ACHN (cell line): ENCODE measurements around the gene HOATZ.

Experiments
- DNase-seq: peaks from one replicate; pipeline ENCODE4 v3.0.0-alpha.2; 2015
- in situ Hi-C: cut with HindIII; loops from 2 replicates; pipeline ENCODE4 v1.10.0; 2017; ENCODE audit warnings: low sequenced_read_pairs, low pct_ligation_motif_present, low pct_unique_long_range_greater_than_20kb

The HOATZ gene

GRCh38 chr11:111514216-111515031 is at the start of gene HOATZ:
TSS of gene HOATZ (plus strand) at chr11:111514778. CDS start at chr11:111514785, 7 bp downstream.
- DNase-seq: no peak

GRCh38 chr11:111465400-111465799 is 49.2 kb upstream of the HOATZ start:
- DNase-seq: no peak
- in situ Hi-C loops: no loop called here

More at GRCh38 chr11:111514216-111515031, at the start of gene HOATZ:
- in situ Hi-C loops: no loop called here

GRCh38 chr11:111466615-111467014 is 48.0 kb upstream of the HOATZ start:
- in situ Hi-C loops: no loop called here
- DNase-seq: no peak

- DNase-seq: no peak
- in situ Hi-C loops: no loop called here
Measured at GRCh38 chr11:111469200-111469599, 45.4 kb upstream of the HOATZ start.

- no peak for DNase-seq
- in situ Hi-C loops: no loop called here
Measured at GRCh38 chr11:111472228-111472627, 42.4 kb upstream of the HOATZ start.

GRCh38 chr11:111474432-111474831 is 40.1 kb upstream of the HOATZ start:
- in situ Hi-C loops: no loop called here
- no peak for DNase-seq

GRCh38 chr11:111476366-111476765 is 38.2 kb upstream of the HOATZ start:
- in situ Hi-C loops: no loop called here
- no peak for DNase-seq

GRCh38 chr11:111476956-111477355 is 37.6 kb upstream of the HOATZ start:
- no peak for DNase-seq
- in situ Hi-C loops: no loop called here

GRCh38 chr11:111477898-111478297 is 36.7 kb upstream of the HOATZ start:
- DNase-seq: no peak
- in situ Hi-C loops: no loop called here

- in situ Hi-C loops: no loop called here
- no peak for DNase-seq
Measured at GRCh38 chr11:111479666-111480065, 34.9 kb upstream of the HOATZ start.

- in situ Hi-C loops: no loop called here
Measured at GRCh38 chr11:111483431-111483830, 31.1 kb upstream of the HOATZ start.

GRCh38 chr11:111490496-111490895 is 24.1 kb upstream of the HOATZ start:
- DNase-seq: no peak
- in situ Hi-C loops: no loop called here

More at GRCh38 chr11:111483431-111483830, 31.1 kb upstream of the HOATZ start:
- DNase-seq: no peak

GRCh38 chr11:111494040-111494439 is 20.5 kb upstream of the HOATZ start:
- no peak for DNase-seq
- in situ Hi-C loops: no loop called here

- DNase-seq: no peak
- in situ Hi-C loops: no loop called here
Measured at GRCh38 chr11:111499483-111499882, 15.1 kb upstream of the HOATZ start.

GRCh38 chr11:111500481-111500880 is 14.1 kb upstream of the HOATZ start:
- in situ Hi-C loops: no loop called here
- no peak for DNase-seq

GRCh38 chr11:111502611-111503010 is 12.0 kb upstream of the HOATZ start:
- DNase-seq: no peak
- in situ Hi-C loops: no loop called here

GRCh38 chr11:111510311-111510710 is 4.3 kb upstream of the HOATZ start:
- in situ Hi-C loops: no loop called here

GRCh38 chr11:111512296-111513239 is 2.0 kb upstream of the HOATZ start, which contains the start of gene BTG4:
TSS of gene BTG4 (minus strand) at chr11:111512386. CDS start at chr11:111498776, 13,610 bp downstream.
- peak; percentile 52 for DNase-seq
- in situ Hi-C loops: no loop called here

More at GRCh38 chr11:111510311-111510710, 4.3 kb upstream of the HOATZ start:
- DNase-seq: no peak

- in situ Hi-C loops: no loop called here
- DNase-seq: no peak
Measured at GRCh38 chr11:111513240-111513605, 1.4 kb upstream of the HOATZ start.
